H1 (cell line): ENCODE results near the gene ZFP1. TPM values are rescaled to one million over a fixed set of nuclear protein-coding genes. Genes with fewer than 3 reads are reported as not detected.

Source experiments
- CTCF ChIA-PET: fragments of 300-600 bp; sonication (Branson Sonifier 250); formaldehyde crosslinking; loops from one replicate; lab custom pipeline; 2021; ENCODE audit not compliant: partially characterized antibody; lab: Charles Lee
- POLR2A ChIA-PET: fragments of 300-600 bp; sonication (Branson Sonifier 250); formaldehyde crosslinking; loops from one replicate; lab custom pipeline; 2021; ENCODE audit warnings: inconsistent platforms; ENCODE audit not compliant: partially characterized antibody; lab: Charles Lee
- DNase-seq, 2 experiments: peaks; one replicate each; pipeline versions ENCODE4 v3.0.0 to v3.0.0-alpha.2; 2010 to 2022; ENCODE audit warnings: low spot score in 2 of 2, low read depth in 1 of 2, mixed read lengths in 1 of 2
- FAIRE-seq: peaks from 2 replicates; lab custom pipeline; 2011; peaks lifted over from hg19 to GRCh38; lab: Jason Lieb, UNC
- H2AFZ ChIP-seq: 2 replicates; pipeline ENCODE4 v1.8.1; 2012; ENCODE audit warnings: low read length, inconsistent platforms
- H2AK5ac ChIP-seq: 2 replicates; pipeline ENCODE4 v1.6.1; 2013; ENCODE audit warnings: low read depth, low read length
- H2BK120ac ChIP-seq: replicated peaks from 2 replicates; pipeline ENCODE3; 2013; ENCODE audit warnings: low read depth, low read length, inconsistent platforms
- H2BK12ac ChIP-seq: 2 replicates; pipeline ENCODE4 v1.6.1; 2013; ENCODE audit warnings: low read depth, low read length
- H2BK15ac ChIP-seq: 2 replicates; pipeline ENCODE4 v1.6.1; 2013; ENCODE audit warnings: low read length
- H2BK20ac ChIP-seq: 2 replicates; pipeline ENCODE4 v1.6.1; 2013; ENCODE audit warnings: low read length
- H2BK5ac ChIP-seq: 2 replicates; pipeline ENCODE4 v1.6.1; 2013; ENCODE audit warnings: low read depth, low read length
- H3K14ac ChIP-seq: 2 replicates; pipeline ENCODE4 v1.6.1; 2013; ENCODE audit warnings: inconsistent platforms; ENCODE audit not compliant: insufficient read length
- H3K18ac ChIP-seq: 2 replicates; pipeline ENCODE4 v1.6.1; 2013; ENCODE audit warnings: low read length; ENCODE audit errors: extremely low read depth
- H3K23ac ChIP-seq: 2 replicates; pipeline ENCODE4 v1.6.1; 2013; ENCODE audit warnings: inconsistent platforms; ENCODE audit not compliant: insufficient read length
- H3K23me2 ChIP-seq: 2 replicates; pipeline ENCODE4 v1.6.1; 2013; ENCODE audit warnings: low read depth, low read length
- H3K27ac ChIP-seq: 2 replicates; pipeline ENCODE4 v1.6.1; 2011; ENCODE audit warnings: low read depth, low read length, inconsistent platforms
- H3K27me3 ChIP-seq, 4 experiments: replicated peaks in 1 of 4; 1 replicate in 1 of 4; 2 replicates in 3 of 4; pipeline versions ENCODE4 v1.6.1 to v1.8.1; 2011 to 2013; ENCODE audit warnings: low read length in 3 of 4, mild to moderate bottlenecking in 3 of 4, inconsistent platforms in 2 of 4, mixed read lengths in 2 of 4, moderate library complexity in 1 of 4; ENCODE audit not compliant: control insufficient read depth in 3 of 4, insufficient read depth in 3 of 4; ENCODE audit errors: extremely low read depth in 1 of 4
- H3K36me3 ChIP-seq, 4 experiments: 2 replicates each; pipeline versions ENCODE4 v1.6.1 to v1.8.1; 2011 to 2013; ENCODE audit warnings: mild to moderate bottlenecking in 4 of 4, low read length in 3 of 4, moderate library complexity in 2 of 4, control low read depth in 1 of 4, inconsistent platforms in 1 of 4; ENCODE audit not compliant: insufficient read depth in 4 of 4, control insufficient read depth in 2 of 4
- H3K4ac ChIP-seq: replicated peaks from 2 replicates; pipeline ENCODE3; 2013; ENCODE audit warnings: low read length, low read depth, mixed read lengths, inconsistent platforms; ENCODE audit not compliant: insufficient read length
- H3K4me1 ChIP-seq, 4 experiments: replicated peaks in 1 of 4; 1 replicate in 1 of 4; 2 replicates in 3 of 4; pipeline versions ENCODE4 v1.6.1 to v1.8.1; 2011 to 2013; ENCODE audit warnings: low read length in 3 of 4, inconsistent platforms in 2 of 4, mixed read lengths in 1 of 4; ENCODE audit not compliant: insufficient read depth in 4 of 4, control insufficient read depth in 3 of 4
- H3K4me2 ChIP-seq, 2 experiments: 2 replicates each; pipeline versions ENCODE4 v1.6.1 to v1.8.1; 2011 to 2013; ENCODE audit warnings: low read depth in 2 of 2, low read length in 2 of 2, control low read depth in 1 of 2, inconsistent platforms in 1 of 2, mild to moderate bottlenecking in 1 of 2; ENCODE audit not compliant: insufficient read depth in 1 of 2
- H3K4me3 ChIP-seq, 4 experiments: fragments of 200-600, 300-600 bp in 1 of 4; sonication (generic), shearing (Covaris generic), sonication (Bioruptor Twin) in 1 of 4; 2 replicates each; pipeline versions ENCODE4 v1.5.1 to v1.8.1; 2011 to 2016; ENCODE audit warnings: low read length in 4 of 4, low read depth in 3 of 4, control low read depth in 2 of 4, inconsistent platforms in 2 of 4, mild to moderate bottlenecking in 2 of 4, mixed read lengths in 1 of 4, moderate library complexity in 1 of 4; ENCODE audit not compliant: insufficient read depth in 2 of 4; ENCODE audit errors: extremely low read depth in 1 of 4
- H3K56ac ChIP-seq: replicated peaks from 2 replicates; pipeline ENCODE3; 2013; ENCODE audit warnings: low read depth, mild to moderate bottlenecking, mixed read lengths, low read length, inconsistent platforms; ENCODE audit not compliant: insufficient read length
- H3K79me1 ChIP-seq: 2 replicates; pipeline ENCODE4 v1.6.1; 2013; ENCODE audit warnings: low read depth, low read length, control low read depth
- H3K79me2 ChIP-seq, 2 experiments: 2 replicates each; pipeline versions ENCODE4 v1.6.1 to v1.8.1; 2012 to 2013; ENCODE audit warnings: low read length in 2 of 2, mild to moderate bottlenecking in 2 of 2, inconsistent platforms in 1 of 2; ENCODE audit not compliant: insufficient read depth in 2 of 2, control insufficient read depth in 1 of 2
- H3K9ac ChIP-seq, 4 experiments: replicated peaks in 1 of 4; 1 replicate in 1 of 4; 2 replicates in 3 of 4; pipeline versions ENCODE4 v1.6.1 to v1.8.1; 2011 to 2013; ENCODE audit warnings: low read depth in 3 of 4, low read length in 3 of 4, control low read depth in 2 of 4, mild to moderate bottlenecking in 2 of 4, moderate library complexity in 2 of 4, inconsistent platforms in 1 of 4; ENCODE audit errors: extremely low read depth in 1 of 4
- H3K9me3 ChIP-seq, 2 experiments: 2 replicates each; pipeline versions ENCODE4 v1.6.1 to v1.8.1; 2012 to 2013; ENCODE audit warnings: mild to moderate bottlenecking in 2 of 2, moderate library complexity in 2 of 2, control low read depth in 1 of 2, inconsistent platforms in 1 of 2, low read depth in 1 of 2, low read length in 1 of 2, mixed read lengths in 1 of 2; ENCODE audit not compliant: insufficient read depth in 2 of 2
- H4K20me1 ChIP-seq, 2 experiments: replicated peaks in 1 of 2; 2 replicates each; pipeline versions ENCODE3 to v1.8.1; 2011 to 2013; ENCODE audit warnings: inconsistent platforms in 2 of 2, low read length in 2 of 2, mild to moderate bottlenecking in 1 of 2; ENCODE audit not compliant: insufficient read depth in 2 of 2, control insufficient read depth in 1 of 2
- H4K5ac ChIP-seq: 2 replicates; pipeline ENCODE4 v1.6.1; 2013; ENCODE audit warnings: low read length, low read depth, mixed read lengths, inconsistent platforms; ENCODE audit not compliant: insufficient read length
- H4K8ac ChIP-seq: 2 replicates; pipeline ENCODE4 v1.8.0; 2013; ENCODE audit warnings: mild to moderate bottlenecking, moderate library complexity, low read length, inconsistent platforms; ENCODE audit not compliant: insufficient read depth; ENCODE audit errors: extremely low read depth
- H4K91ac ChIP-seq: replicated peaks from 2 replicates; pipeline ENCODE3; 2013; ENCODE audit warnings: low read length, mixed read lengths, inconsistent platforms; ENCODE audit not compliant: insufficient read length
- FOSL1 ChIP-seq: IDR thresholded peaks from 2 replicates; pipeline ENCODE4 v1.6.1; 2011; ENCODE audit warnings: mild to moderate bottlenecking, low read depth, low read length, moderate library complexity; ENCODE audit not compliant: insufficient read depth
- JUND ChIP-seq: IDR thresholded peaks from 2 replicates; pipeline ENCODE4 v1.6.1; 2011; ENCODE audit warnings: mild to moderate bottlenecking, improper control_type of control experiment, low read length
- RAD21 ChIP-seq, 2 experiments: IDR thresholded peaks in 1 of 2; conservative IDR thresholded peaks in 1 of 2; 2 replicates each; pipeline ENCODE4 v1.6.1; 2011; ENCODE audit warnings: low read depth in 2 of 2, low read length in 2 of 2, improper control_type of control experiment in 1 of 2, inconsistent platforms in 1 of 2, mild to moderate bottlenecking in 1 of 2, moderate library complexity in 1 of 2
- RXRA ChIP-seq: IDR thresholded peaks from 2 replicates; pipeline ENCODE4 v1.6.1; 2011; ENCODE audit warnings: low read depth, mild to moderate bottlenecking, low read length, moderate library complexity; ENCODE audit not compliant: insufficient read depth
- SAP30 ChIP-seq: fragments of 300-600 bp; sonication (generic); IDR thresholded peaks from 2 replicates; pipeline ENCODE4 v1.7.1; 2012; ENCODE audit warnings: low read length, moderate library complexity, mild to moderate bottlenecking, inconsistent platforms; ENCODE audit not compliant: insufficient read depth, insufficient replicate concordance
- WGBS, 2 experiments: shearing (Covaris generic) in 1 of 2; methylation state at CpG; one replicate each; pipeline versions ENCODE4 v1.1.6 to v1.1.7; 2013 to 2015; ENCODE audit warnings: low lambda C conversion rate in 2 of 2, mixed read lengths in 2 of 2, inconsistent platforms in 1 of 2, low coverage in 1 of 2, missing lambda C conversion rate in 1 of 2; ENCODE audit not compliant: insufficient replicate concordance in 2 of 2, insufficient coverage in 1 of 2, insufficient read length in 1 of 2; ENCODE audit errors: extremely low coverage in 1 of 2, missing lambda C conversion rate in 1 of 2; 5-methylcytosine and 5-hydroxymethylcytosine counted together
- polyA plus RNA-seq, 7 experiments: library from polyadenylated mRNA; depleted of rRNA in 3 of 7; stranded (reverse) in 5 of 7; unstranded in 2 of 7; fragments of >200 nt in 5 of 7; fragments of 200-250 nt in 2 of 7; gene quantifications; 1 replicate in 5 of 7; 2 replicates in 1 of 7; 4 replicates in 1 of 7; pipeline versions ENCODE4 v1.2.1 to v1.2.3, GENCODE V29; 2011 to 2013; ENCODE audit warnings: missing spikeins in 2 of 7, mixed read lengths in 2 of 7
- total RNA-seq: library from RNA; stranded (reverse); fragmentation: NEBNext Ultra II Directional; extraction: Animal tissue kit (Norgen Biotek cat#: 25700); gene quantifications from 2 replicates; pipeline ENCODE4 v1.2.1, GENCODE V29; 2021
- TF ChIP-seq, protein P1 (sequence below), 3 experiments: IDR thresholded peaks; 1 replicate in 2 of 3; 2 replicates in 1 of 3; pipeline versions ENCODE4 v1.5.1 to v1.6.1; 2011; ENCODE audit warnings: low read length in 3 of 3, mild to moderate bottlenecking in 3 of 3, inconsistent platforms in 2 of 3, low read depth in 1 of 3, moderate library complexity in 1 of 3; ENCODE audit not compliant: insufficient read depth in 1 of 3; ENCODE audit errors: control extremely low read depth in 1 of 3

Gene ZFP1
- total and polyA plus RNA-seq, 2 of the 8 experiments (the other 6 are each of a cell fraction or from before 2014, with no cell fraction given): 4.0 to 11.2 TPM

- H4K8ac ChIP-seq: peak overlapping the region; percentile 39; the same call in 1 of the 2 replicates
- H3K4ac ChIP-seq: no peak overlapping the region
- H3K4me2 ChIP-seq: no peak overlapping the region
- no peak overlapping the region for H3K4me3 ChIP-seq
- H3K14ac ChIP-seq: no peak overlapping the region
- H3K18ac ChIP-seq: no peak overlapping the region
- H2AK5ac ChIP-seq: no peak overlapping the region
- no peak for FAIRE-seq
- no peaks in the 10 kb centered on the region for H3K79me2 ChIP-seq
- H3K27ac ChIP-seq: no peak overlapping the region
- 85% methylated on average over 18 of the region's 18 CpGs; no CpG with 5 or more reads in 1 of the 2 experiments for WGBS, 2 experiments
- no peak overlapping the region for H2BK5ac ChIP-seq
- H2BK120ac ChIP-seq: no peak overlapping the region
- H3K79me1 ChIP-seq: no peaks in the 10 kb centered on the region
- H3K23me2 ChIP-seq: no peaks in the 10 kb centered on the region
- TF ChIP-seq, protein P1, sequence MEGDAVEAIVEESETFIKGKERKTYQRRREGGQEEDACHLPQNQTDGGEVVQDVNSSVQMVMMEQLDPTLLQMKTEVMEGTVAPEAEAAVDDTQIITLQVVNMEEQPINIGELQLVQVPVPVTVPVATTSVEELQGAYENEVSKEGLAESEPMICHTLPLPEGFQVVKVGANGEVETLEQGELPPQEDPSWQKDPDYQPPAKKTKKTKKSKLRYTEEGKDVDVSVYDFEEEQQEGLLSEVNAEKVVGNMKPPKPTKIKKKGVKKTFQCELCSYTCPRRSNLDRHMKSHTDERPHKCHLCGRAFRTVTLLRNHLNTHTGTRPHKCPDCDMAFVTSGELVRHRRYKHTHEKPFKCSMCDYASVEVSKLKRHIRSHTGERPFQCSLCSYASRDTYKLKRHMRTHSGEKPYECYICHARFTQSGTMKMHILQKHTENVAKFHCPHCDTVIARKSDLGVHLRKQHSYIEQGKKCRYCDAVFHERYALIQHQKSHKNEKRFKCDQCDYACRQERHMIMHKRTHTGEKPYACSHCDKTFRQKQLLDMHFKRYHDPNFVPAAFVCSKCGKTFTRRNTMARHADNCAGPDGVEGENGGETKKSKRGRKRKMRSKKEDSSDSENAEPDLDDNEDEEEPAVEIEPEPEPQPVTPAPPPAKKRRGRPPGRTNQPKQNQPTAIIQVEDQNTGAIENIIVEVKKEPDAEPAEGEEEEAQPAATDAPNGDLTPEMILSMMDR (IDR thresholded peaks at IDR 0.05; ENCODE audit: control extremely low read depth in 1 of 3, insufficient read depth in 1 of 3, low read depth in 1 of 3, low read length in 3 of 3): no peak
- TF ChIP-seq JUND: no peak
- TF ChIP-seq RXRA: no peak
- TF ChIP-seq RAD21 (IDR thresholded peaks at IDR 0.05 in 1 of 2, conservative IDR thresholded peaks at IDR 0.05 in 1 of 2; ENCODE audit: low read depth in 2 of 2, low read length in 2 of 2): no peak
- no peak for TF ChIP-seq FOSL1
- no peak for TF ChIP-seq SAP30
- H3K23ac ChIP-seq: no peak overlapping the region
- no peak overlapping the region for H3K56ac ChIP-seq
- no peak overlapping the region; a peak in 2 of 7 replicates for H3K9ac ChIP-seq
- no peak overlapping the region for H4K5ac ChIP-seq
- H2BK15ac ChIP-seq: no peak overlapping the region
- POLR2A ChIA-PET: interaction anchor here (1.1 kb wide), 1 partner anchor 37 kb away, joined by 3 read pairs; no protein-coding TSS in a partner anchor
- no peaks in the 10 kb centered on the region for H3K9me3 ChIP-seq
- CTCF ChIA-PET: interaction anchor here (0.6 to 10.4 kb wide), 29 partner anchors 10 to 379 kb away, joined by 3 to 157 read pairs (median 5); partner anchors contain the start of gene CTRB1
- H2AFZ ChIP-seq: peak overlapping the region; percentile 59
- no peak for DNase-seq
- no peak overlapping the region for H2BK20ac ChIP-seq
- no peaks in the 10 kb centered on the region for H3K36me3 ChIP-seq
- peaks cover 0 to 2% (median 0%) of the 10 kb centered on the region in 4 experiments; a peak in 3 of 7 replicates for H3K4me1 ChIP-seq
- no peak overlapping the region for H4K91ac ChIP-seq
- H3K27me3 ChIP-seq: no peaks in the 10 kb centered on the region
- no peak overlapping the region for H2BK12ac ChIP-seq
- no peaks in the 10 kb centered on the region for H4K20me1 ChIP-seq
These were observed 49.8 kb downstream of the ZFP1 start for GRCh38 chr16:75198135-75198600.
